Hepatocyte (in vitro differentiated cells): ENCODE results near the gene CRADD. TPM values are rescaled to one million over a fixed set of nuclear protein-coding genes. Genes with fewer than 3 reads are reported as not detected.
A peak's percentile ranks its signal among the peaks of the same experiment; 100 is the strongest.

Experiments used
- DNase-seq: peaks from one replicate; pipeline ENCODE4 v3.0.0-alpha.2; 2016; ENCODE audit warnings: low spot score
- H2AFZ ChIP-seq: fragments of 200-600 bp; sonication (generic); 2 replicates; pipeline ENCODE4 v1.6.0; 2016; ENCODE audit warnings: antibody characterized with exemption, mild to moderate bottlenecking
- H3K27ac ChIP-seq: fragments of 200-600 bp; sonication (generic); 2 replicates; pipeline ENCODE4 v1.5.1; 2016; ENCODE audit warnings: mild to moderate bottlenecking
- H3K27me3 ChIP-seq: fragments of 200-600 bp; sonication (generic); 2 replicates; pipeline ENCODE4 v1.6.1; 2016
- H3K36me3 ChIP-seq: fragments of 200-600 bp; sonication (generic); replicated peaks from 2 replicates; pipeline ENCODE4 v1.5.1; 2016; ENCODE audit warnings: low read depth; ENCODE audit not compliant: insufficient read depth
- H3K4me1 ChIP-seq: fragments of 200-600 bp; sonication (generic); 2 replicates; pipeline ENCODE4 v1.5.1; 2016; ENCODE audit warnings: mild to moderate bottlenecking, moderate library complexity; ENCODE audit not compliant: insufficient read depth
- H3K4me2 ChIP-seq: fragments of 200-600 bp; sonication (generic); 2 replicates; pipeline ENCODE4 v1.6.0; 2016
- H3K4me3 ChIP-seq: fragments of 200-600 bp; sonication (generic); 2 replicates; pipeline ENCODE4 v1.5.1; 2016; ENCODE audit warnings: mild to moderate bottlenecking
- H3K79me2 ChIP-seq: fragments of 200-600 bp; sonication (generic); 2 replicates; pipeline ENCODE4 v1.6.0; 2017; ENCODE audit warnings: mild to moderate bottlenecking
- H3K9me2 ChIP-seq: fragments of 200-600 bp; sonication (generic); replicated peaks from 2 replicates; pipeline ENCODE4 v1.6.0; 2017; ENCODE audit warnings: mild to moderate bottlenecking; ENCODE audit not compliant: insufficient read depth
- H3K9me3 ChIP-seq: fragments of 200-600 bp; sonication (generic); 2 replicates; pipeline ENCODE4 v1.5.1; 2016; ENCODE audit warnings: low read depth, mild to moderate bottlenecking
- H4K20me1 ChIP-seq: fragments of 200-600 bp; sonication (generic); 2 replicates; pipeline ENCODE4 v1.6.0; 2016; ENCODE audit warnings: mild to moderate bottlenecking; ENCODE audit not compliant: insufficient read depth, poor library complexity, severe bottlenecking
- EZH2 ChIP-seq: fragments of 200-600 bp; sonication (generic); IDR thresholded peaks from 2 replicates; pipeline ENCODE4 v1.6.1; 2016; ENCODE audit warnings: antibody characterized with exemption, mild to moderate bottlenecking, borderline replicate concordance
- EZH2phosphoT487 ChIP-seq: fragments of 200-600 bp; sonication (generic); IDR thresholded peaks from one replicate; pipeline ENCODE4 v1.6.1; 2018; ENCODE audit warnings: antibody characterized with exemption, mild to moderate bottlenecking, low read depth, moderate library complexity; ENCODE audit not compliant: unreplicated experiment, severe bottlenecking
- WGBS: methylation state at CpG from one replicate; pipeline ENCODE4 v1.1.6; 2016; ENCODE audit warnings: low lambda C conversion rate; ENCODE audit errors: missing lambda C conversion rate; 5-methylcytosine and 5-hydroxymethylcytosine counted together
- polyA plus RNA-seq: library from polyadenylated mRNA; unstranded; fragments of >200 nt; fragmentation: Nextera tagmentation; extraction: Ambion mirVana; gene quantifications from 2 replicates; pipeline ENCODE4 v1.2.1, GENCODE V29; 2016
- total RNA-seq: library from RNA; depleted of rRNA; stranded (reverse); fragments of >200 nt; gene quantifications from 2 replicates; pipeline ENCODE4 v1.2.3, GENCODE V29; 2014
- TF ChIP-seq, protein P1 (sequence below): fragments of 200-600 bp; sonication (generic); IDR thresholded peaks from 2 replicates; pipeline ENCODE4 v1.5.1; 2016; ENCODE audit warnings: antibody characterized with exemption, mild to moderate bottlenecking; ENCODE audit not compliant: poor library complexity

The CRADD gene
- total and polyA plus RNA-seq, 2 experiments from 2014 or later = 19.5 to 27.3 TPM

DNA sequence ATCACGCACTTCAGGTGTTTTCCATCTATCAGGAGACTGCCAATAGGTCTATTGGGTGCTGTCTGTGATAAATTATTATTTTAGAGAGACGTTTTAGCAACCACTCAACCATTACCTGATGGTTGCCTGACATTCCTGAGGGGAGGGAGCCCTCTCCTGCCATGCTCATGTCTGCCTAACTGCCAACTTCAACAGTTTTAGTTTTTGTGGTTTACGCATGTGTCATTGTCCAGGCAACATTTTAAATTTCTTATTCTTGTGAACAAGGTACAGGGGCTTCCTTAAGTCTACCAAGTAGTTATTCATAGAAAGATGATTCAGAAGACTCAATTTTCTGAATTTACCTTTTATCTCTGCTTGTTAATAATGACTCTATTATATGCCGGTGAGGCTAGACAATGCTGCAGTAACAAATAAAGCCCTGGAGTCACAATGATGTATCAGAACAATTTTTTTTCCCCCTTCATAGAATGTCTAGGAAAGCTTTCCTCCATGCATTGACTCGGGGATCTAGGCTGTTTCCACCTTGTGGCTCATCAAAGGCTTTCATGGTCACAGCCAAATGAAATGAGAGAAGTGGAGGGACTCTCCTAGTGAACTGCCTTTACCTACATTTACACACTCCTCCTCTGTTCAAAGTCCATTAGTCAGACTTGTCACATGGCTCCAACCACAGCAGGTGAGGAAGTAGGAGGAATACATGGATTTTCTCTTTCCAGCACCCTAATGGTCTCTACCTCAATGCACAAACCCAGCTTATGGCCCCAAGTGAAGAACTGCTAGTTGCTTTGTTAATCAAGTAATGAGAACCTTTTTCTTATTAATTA, 225.8 kb downstream of the CRADD start:
- Histone ChIP-seq H3K9me2 (no peaks in the 10 kb centered on the region), H2AFZ (peak overlapping the region; percentile 20), H3K36me3 (no peaks in the 10 kb centered on the region), H3K9me3 (no peaks in the 10 kb centered on the region), H3K27me3 (no peaks in the 10 kb centered on the region), H3K79me2 (no peaks in the 10 kb centered on the region), H3K27ac (peak overlapping the region; percentile 78), H4K20me1 (no peaks in the 10 kb centered on the region), H3K4me2 (no peak overlapping the region), H3K4me3 (no peak overlapping the region), H3K4me1 (no peaks in the 10 kb centered on the region)
- 91% methylated on average over 5 of the region's 5 CpGs for WGBS
- no peak for TF ChIP-seq EZH2
- TF ChIP-seq EZH2phosphoT487 = no peak
- TF ChIP-seq, protein P1, sequence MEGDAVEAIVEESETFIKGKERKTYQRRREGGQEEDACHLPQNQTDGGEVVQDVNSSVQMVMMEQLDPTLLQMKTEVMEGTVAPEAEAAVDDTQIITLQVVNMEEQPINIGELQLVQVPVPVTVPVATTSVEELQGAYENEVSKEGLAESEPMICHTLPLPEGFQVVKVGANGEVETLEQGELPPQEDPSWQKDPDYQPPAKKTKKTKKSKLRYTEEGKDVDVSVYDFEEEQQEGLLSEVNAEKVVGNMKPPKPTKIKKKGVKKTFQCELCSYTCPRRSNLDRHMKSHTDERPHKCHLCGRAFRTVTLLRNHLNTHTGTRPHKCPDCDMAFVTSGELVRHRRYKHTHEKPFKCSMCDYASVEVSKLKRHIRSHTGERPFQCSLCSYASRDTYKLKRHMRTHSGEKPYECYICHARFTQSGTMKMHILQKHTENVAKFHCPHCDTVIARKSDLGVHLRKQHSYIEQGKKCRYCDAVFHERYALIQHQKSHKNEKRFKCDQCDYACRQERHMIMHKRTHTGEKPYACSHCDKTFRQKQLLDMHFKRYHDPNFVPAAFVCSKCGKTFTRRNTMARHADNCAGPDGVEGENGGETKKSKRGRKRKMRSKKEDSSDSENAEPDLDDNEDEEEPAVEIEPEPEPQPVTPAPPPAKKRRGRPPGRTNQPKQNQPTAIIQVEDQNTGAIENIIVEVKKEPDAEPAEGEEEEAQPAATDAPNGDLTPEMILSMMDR = no peak
- DNase-seq = peak; percentile 58

- no peak overlapping the region for H3K27ac ChIP-seq
- no peak overlapping the region for H3K4me3 ChIP-seq
- H3K4me1 ChIP-seq = no peaks in the 10 kb centered on the region
- H3K79me2 ChIP-seq = no peaks in the 10 kb centered on the region
- H3K27me3 ChIP-seq = no peaks in the 10 kb centered on the region
- no peaks in the 10 kb centered on the region for H3K9me3 ChIP-seq
- TF ChIP-seq EZH2 (no peak), EZH2phosphoT487 (no peak)
- TF ChIP-seq, protein P1 = no peak
- 63% methylated on average over 4 of the region's 4 CpGs for WGBS
- H4K20me1 ChIP-seq = no peaks in the 10 kb centered on the region
- no peaks in the 10 kb centered on the region for H3K36me3 ChIP-seq
- H2AFZ ChIP-seq = no peak overlapping the region
- no peak overlapping the region for H3K4me2 ChIP-seq
- no peaks in the 10 kb centered on the region for H3K9me2 ChIP-seq
- no peak for DNase-seq
Measured at GRCh38 chr12:93904124-93904523, 226.9 kb downstream of the CRADD start.

DNA sequence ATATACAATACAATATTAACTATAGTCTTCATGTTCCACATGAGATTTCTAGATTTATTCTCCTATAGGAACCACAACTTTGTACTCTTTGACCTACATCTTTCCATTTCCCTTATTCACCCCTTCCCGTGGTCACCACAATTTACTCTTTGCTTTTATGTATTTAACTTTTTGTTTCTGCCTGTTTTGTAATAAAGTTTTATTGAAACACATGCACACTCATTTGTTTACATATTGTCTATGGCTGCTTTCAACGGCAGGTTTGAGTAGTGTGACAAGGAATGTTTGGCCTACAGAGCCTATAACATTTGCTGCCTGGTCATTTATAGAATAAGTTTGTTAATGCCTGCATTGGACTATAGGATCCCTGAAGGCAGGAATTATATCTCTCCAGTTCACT, 231.1 kb downstream of the CRADD start:
- no peak overlapping the region for H3K27ac ChIP-seq
- WGBS = 73% methylated on average over 2 of the region's 2 CpGs
- TF ChIP-seq EZH2 (no peak), EZH2phosphoT487 (no peak)
- TF ChIP-seq, protein P1 = no peak
- H3K36me3 ChIP-seq = no peaks in the 10 kb centered on the region
- H3K4me3 ChIP-seq = no peak overlapping the region
- H3K4me2 ChIP-seq = no peak overlapping the region
- H4K20me1 ChIP-seq = no peaks in the 10 kb centered on the region
- H2AFZ ChIP-seq = no peak overlapping the region
- no peaks in the 10 kb centered on the region for H3K79me2 ChIP-seq
- H3K9me2 ChIP-seq = no peaks in the 10 kb centered on the region
- no peaks in the 10 kb centered on the region for H3K9me3 ChIP-seq
- DNase-seq = no peak
- H3K4me1 ChIP-seq = no peaks in the 10 kb centered on the region
- no peaks in the 10 kb centered on the region for H3K27me3 ChIP-seq
